Prostate gland (tissue), 2 donors: Measurements from ENCODE around the gene DTHD1.

ENCODE experiments used
- CTCF ChIP-seq, 4 experiments: fragments of 200-600 bp in 2 of 4; fragments of 450-650 bp in 2 of 4; sonication (generic) in 2 of 4; IDR thresholded peaks; 1 replicate in 3 of 4; 2 replicates in 1 of 4; pipeline ENCODE4 v1.5.1; 2016 to 2019; ENCODE audit warnings: antibody characterized with exemption in 4 of 4, mild to moderate bottlenecking in 2 of 4, moderate library complexity in 2 of 4
- POLR2A ChIP-seq: fragments of 450-650 bp; IDR thresholded peaks from one replicate; pipeline ENCODE4 v1.6.1; 2016; ENCODE audit warnings: antibody characterized with exemption, mild to moderate bottlenecking
- POLR2AphosphoS5 ChIP-seq: sonication (generic); formaldehyde crosslinking; IDR thresholded peaks from one replicate; pipeline ENCODE4 v1.6.1; 2017; ENCODE audit warnings: antibody characterized with exemption

- no peak for TF ChIP-seq CTCF (IDR thresholded peaks at IDR 0.05)
- no peak for TF ChIP-seq POLR2A
- TF ChIP-seq POLR2AphosphoS5, result no peak
Observed at GRCh38 chr4:36267486-36268268, 13.7 kb upstream of the DTHD1 start.
